SK-N-SH (cell line): ENCODE data around the gene ZNF683. TPM values are rescaled to one million over a fixed set of nuclear protein-coding genes. Genes with fewer than 3 reads are reported as not detected.

ENCODE experiments used
- CTCF ChIA-PET: fragments of 300-600, 350-600 bp; formaldehyde crosslinking; extraction: SDS; loops from one replicate; lab custom pipeline; 2021; lab: Yijun Ruan, JAX
- POLR2A ChIA-PET: fragments of 350-600 bp; sonication (Branson Sonifier 250); formaldehyde crosslinking; extraction: SDS; loops from one replicate; lab custom pipeline; 2020; ENCODE audit warnings: antibody characterized with exemption, inconsistent platforms; lab: Yijun Ruan, JAX
- DNase-seq: peaks from one replicate; pipeline ENCODE4 v3.0.0; 2012
- H2AFZ ChIP-seq: fragments of 200-600 bp; sonication (generic); 2 replicates; pipeline ENCODE4 v1.8.1; 2016; ENCODE audit warnings: antibody characterized with exemption, mild to moderate bottlenecking, low read depth
- H3F3A ChIP-seq: fragments of 200-600 bp; sonication (generic); replicated peaks from 2 replicates; pipeline ENCODE3; 2016; ENCODE audit warnings: antibody characterized with exemption, mild to moderate bottlenecking; ENCODE audit not compliant: insufficient read depth
- H3K27ac ChIP-seq, 2 experiments: fragments of 200-500 bp in 1 of 2; fragments of 200-600 bp in 1 of 2; sonication (Bioruptor generic) in 1 of 2; sonication (generic), shearing (Covaris generic) in 1 of 2; 2 replicates each; pipeline versions ENCODE4 v1.5.1 to v1.6.1; 2014 to 2016; ENCODE audit warnings: low read depth in 2 of 2, inconsistent platforms in 1 of 2, low read length in 1 of 2, mild to moderate bottlenecking in 1 of 2, mixed read lengths in 1 of 2
- H3K27me3 ChIP-seq: fragments of 200-600 bp; sonication (generic), shearing (Covaris generic); 2 replicates; pipeline ENCODE4 v1.6.1; 2016; ENCODE audit warnings: mixed run types; ENCODE audit not compliant: insufficient read depth
- H3K36me3 ChIP-seq, 2 experiments: fragments of 200-500 bp in 1 of 2; fragments of 200-600 bp in 1 of 2; sonication (Bioruptor generic) in 1 of 2; sonication (generic) in 1 of 2; replicated peaks in 1 of 2; 2 replicates each; pipeline versions ENCODE3 to v1.5.1; 2014 to 2016; ENCODE audit warnings: low read length in 1 of 2, mild to moderate bottlenecking in 1 of 2; ENCODE audit not compliant: insufficient read depth in 2 of 2, control insufficient read depth in 1 of 2
- H3K4me1 ChIP-seq, 2 experiments: fragments of 200-500 bp in 1 of 2; fragments of 200-600 bp in 1 of 2; sonication (Bioruptor generic) in 1 of 2; sonication (generic), shearing (Covaris generic) in 1 of 2; 2 replicates each; pipeline versions ENCODE4 v1.5.1 to v1.6.1; 2014 to 2016; ENCODE audit warnings: low read depth in 1 of 2, low read length in 1 of 2, mixed run types in 1 of 2; ENCODE audit not compliant: insufficient read depth in 2 of 2, control insufficient read depth in 1 of 2
- H3K4me2 ChIP-seq: fragments of 200-600 bp; sonication (generic), shearing (Covaris generic); 2 replicates; pipeline ENCODE4 v1.6.1; 2017; ENCODE audit warnings: mixed run types
- H3K4me3 ChIP-seq, 2 experiments: fragments of 200-500 bp in 1 of 2; fragments of 200-600 bp in 1 of 2; sonication (Bioruptor generic) in 1 of 2; sonication (generic), shearing (Covaris generic) in 1 of 2; 2 replicates each; pipeline versions ENCODE4 v1.5.1 to v1.8.1; 2014 to 2016; ENCODE audit warnings: low read depth in 2 of 2, inconsistent platforms in 1 of 2, low read length in 1 of 2, mild to moderate bottlenecking in 1 of 2, mixed read lengths in 1 of 2, moderate library complexity in 1 of 2
- H3K79me2 ChIP-seq: fragments of 200-600 bp; sonication (generic); 2 replicates; pipeline ENCODE4 v1.8.1; 2017; ENCODE audit warnings: mild to moderate bottlenecking; ENCODE audit not compliant: insufficient read depth
- H3K9ac ChIP-seq: fragments of 200-600 bp; sonication (generic); 2 replicates; pipeline ENCODE4 v1.6.1; 2017; ENCODE audit warnings: mixed run types
- H3K9me2 ChIP-seq: fragments of 200-600 bp; sonication (generic); 2 replicates; pipeline ENCODE4 v1.6.1; 2017; ENCODE audit warnings: mixed run types
- H3K9me3 ChIP-seq: fragments of 200-600 bp; sonication (generic); 2 replicates; pipeline ENCODE4 v1.6.1; 2017; ENCODE audit warnings: mixed run types, mild to moderate bottlenecking, moderate library complexity
- H4K20me1 ChIP-seq: fragments of 200-600 bp; sonication (generic); 2 replicates; pipeline ENCODE4 v1.6.1; 2017; ENCODE audit warnings: mild to moderate bottlenecking, mixed run types; ENCODE audit not compliant: insufficient read depth
- FOSL2 ChIP-seq: IDR thresholded peaks from 2 replicates; pipeline ENCODE4 v1.4.0; 2012; ENCODE audit warnings: low read depth, mild to moderate bottlenecking, moderate library complexity, borderline replicate concordance
- GATA2 ChIP-seq: sonication (generic); formaldehyde crosslinking; IDR thresholded peaks from 2 replicates; pipeline ENCODE4 v1.5.0; 2020; ENCODE audit warnings: mild to moderate bottlenecking, missing genetic modification reagents
- MEF2A ChIP-seq: IDR thresholded peaks from 2 replicates; pipeline ENCODE4 v1.4.0; 2012; ENCODE audit warnings: low read depth, borderline replicate concordance
- NRF1 ChIP-seq: IDR thresholded peaks from 2 replicates; pipeline ENCODE4 v1.6.1; 2012; ENCODE audit warnings: low read depth, mild to moderate bottlenecking, low read length
- POLR2AphosphoS5 ChIP-seq: IDR thresholded peaks from 2 replicates; pipeline ENCODE4 v1.6.1; 2012; ENCODE audit warnings: low read depth, low read length
- REST ChIP-seq: IDR thresholded peaks from 2 replicates; pipeline ENCODE4 v1.6.1; 2012; ENCODE audit warnings: mild to moderate bottlenecking, low read depth, low read length, moderate library complexity
- RFX5 ChIP-seq: IDR thresholded peaks from 2 replicates; pipeline ENCODE4 v1.6.1; 2012; ENCODE audit warnings: mild to moderate bottlenecking, improper control_type of control experiment, low read length
- RXRA ChIP-seq: IDR thresholded peaks from 2 replicates; pipeline ENCODE4 v1.4.0; 2012; ENCODE audit warnings: low read depth, mild to moderate bottlenecking, borderline replicate concordance
- TCF12 ChIP-seq: IDR thresholded peaks from 2 replicates; pipeline ENCODE4 v1.4.0; 2012
- USF1 ChIP-seq: IDR thresholded peaks from 2 replicates; pipeline ENCODE4 v1.4.0; 2012; ENCODE audit warnings: low read depth, borderline replicate concordance
- YY1 ChIP-seq: IDR thresholded peaks from 2 replicates; pipeline ENCODE4 v1.4.0; 2012; ENCODE audit warnings: low read depth, mild to moderate bottlenecking
- ZBTB33 ChIP-seq: IDR thresholded peaks from 2 replicates; pipeline ENCODE4 v1.4.0; 2012; ENCODE audit warnings: low read depth, borderline replicate concordance
- WGBS: methylation state at CpG from one replicate; pipeline ENCODE4 v1.1.6; 2017; ENCODE audit warnings: low lambda C conversion rate; 5-methylcytosine and 5-hydroxymethylcytosine counted together
- polyA plus RNA-seq, 3 experiments: library from polyadenylated mRNA; depleted of rRNA; stranded (reverse); fragments of >200 nt; gene quantifications; 2 replicates each; pipeline ENCODE4 v1.2.3, GENCODE V29; 2012

Gene ZNF683
- polyA plus RNA-seq, 1 of the 3 experiments (the other 2 are of a cell fraction), result not detected

- POLR2A ChIA-PET, result no interaction called here
- CTCF ChIA-PET, result no interaction called here
- peaks cover 13% of the 10 kb centered on the region; the same call in 1 of the 2 replicates for H3K27me3 ChIP-seq
- no peaks in the 10 kb centered on the region; a peak in 1 of 4 replicates for H3K4me1 ChIP-seq
- no peaks in the 10 kb centered on the region for H3K79me2 ChIP-seq
- no peaks in the 10 kb centered on the region for H3K9me2 ChIP-seq
- no peak for TF ChIP-seq TCF12
- no peak for TF ChIP-seq RFX5
- no peak for TF ChIP-seq NRF1
- TF ChIP-seq MEF2A, result no peak
- TF ChIP-seq REST, result no peak
- no peak for TF ChIP-seq ZBTB33
- TF ChIP-seq RXRA, result no peak
- H2AFZ ChIP-seq, result no peak overlapping the region
- no peak for DNase-seq
- H3K27ac ChIP-seq, result no peak overlapping the region
- no peaks in the 10 kb centered on the region for H3K36me3 ChIP-seq
- H3K9me3 ChIP-seq, result no peaks in the 10 kb centered on the region
- no peak overlapping the region for H3K4me2 ChIP-seq
- H3F3A ChIP-seq, result no peaks in the 10 kb centered on the region
- WGBS, result 65% methylated on average over 4 of the region's 4 CpGs
- no peak overlapping the region for H3K4me3 ChIP-seq
- no peak overlapping the region for H3K9ac ChIP-seq
- H4K20me1 ChIP-seq, result no peaks in the 10 kb centered on the region
These were observed 32.5 kb downstream of the ZNF683 start for GRCh38 chr1:26340047-26340481.

- Histone ChIP-seq H3K36me3 (no peaks in the 10 kb centered on the region), H3K4me2 (no peak overlapping the region), H3K4me3 (no peak overlapping the region), H3K27ac (no peak overlapping the region), H3K9me2 (no peaks in the 10 kb centered on the region), H3F3A (no peaks in the 10 kb centered on the region), H2AFZ (no peak overlapping the region), H3K4me1 (no peaks in the 10 kb centered on the region; a peak in 1 of 4 replicates), H4K20me1 (no peaks in the 10 kb centered on the region), H3K9me3 (no peaks in the 10 kb centered on the region)
- no peak for DNase-seq
- WGBS, result 73% methylated on average over 1 of the region's 1 CpG
- CTCF ChIA-PET, result interaction anchor here (0.7 to 2.3 kb wide), 5 partner anchors 15 to 63 kb away, joined by 3 to 8 read pairs (median 6); partner anchors contain the start of gene CRYBG2
- POLR2A ChIA-PET, result no interaction called here
- TF ChIP-seq USF1, result no peak
- no peak for TF ChIP-seq POLR2AphosphoS5
- no peak for TF ChIP-seq TCF12
- no peak for TF ChIP-seq YY1
- TF ChIP-seq FOSL2, result no peak
- TF ChIP-seq GATA2 (CRISPR knock-in tag), result no peak
- TF ChIP-seq, all 33 proteins: peak for 0
- H3K9ac ChIP-seq, result no peak overlapping the region
- peaks cover 13% of the 10 kb centered on the region; the same call in 1 of the 2 replicates for H3K27me3 ChIP-seq
- no peaks in the 10 kb centered on the region for H3K79me2 ChIP-seq
These were observed 33.9 kb downstream of the ZNF683 start for GRCh38 chr1:26338670-26339069.
